SK-N-SH (cell line): ENCODE data around the gene PALLD.

ENCODE experiments used
- EP300 ChIP-seq, 2 experiments: IDR thresholded peaks; 2 replicates each; pipeline versions ENCODE4 v1.4.0 to v1.6.1; 2012; ENCODE audit warnings: borderline replicate concordance in 1 of 2, low read depth in 1 of 2, low read length in 1 of 2
- RAD21 ChIP-seq: IDR thresholded peaks from 2 replicates; pipeline ENCODE4 v1.6.1; 2012; ENCODE audit warnings: mild to moderate bottlenecking, low read length
- SMC3 ChIP-seq: IDR thresholded peaks from 2 replicates; pipeline ENCODE4 v1.6.1; 2012; ENCODE audit warnings: low read depth, low read length, improper control_type of control experiment
- YY1 ChIP-seq: IDR thresholded peaks from 2 replicates; pipeline ENCODE4 v1.4.0; 2012; ENCODE audit warnings: low read depth, mild to moderate bottlenecking
- ZBTB33 ChIP-seq: IDR thresholded peaks from 2 replicates; pipeline ENCODE4 v1.4.0; 2012; ENCODE audit warnings: low read depth, borderline replicate concordance

DNA sequence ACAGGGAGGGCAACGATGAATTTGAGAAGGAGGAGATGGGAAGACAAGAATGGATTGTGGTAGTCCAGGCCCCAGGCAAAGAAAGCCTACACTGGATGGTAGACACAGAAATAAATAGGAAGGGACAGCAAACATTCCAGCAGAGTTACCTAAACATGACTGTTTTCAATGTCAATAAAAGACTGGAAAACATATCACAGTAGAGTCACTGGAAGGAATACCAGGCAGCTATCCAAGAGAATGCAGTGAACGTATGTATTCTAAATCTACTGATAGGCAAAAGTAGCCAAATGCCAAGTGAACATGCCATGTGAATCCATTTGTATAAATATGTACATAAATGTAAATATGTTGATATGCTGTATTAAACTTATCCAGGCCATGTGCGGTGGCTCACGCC, 183.0 kb downstream of the PALLD start:
- TF ChIP-seq ZBTB33 (no peak), YY1 (no peak), EP300 (IDR thresholded peaks at IDR 0.05; ENCODE audit: borderline replicate concordance in 1 of 2, low read depth in 1 of 2, low read length in 1 of 2) (peak in 1 of 2 experiments; percentile 64; a peak in 1 of 4 replicates), RAD21 (no peak), SMC3 (no peak)
